GM23338 (cell line): ENCODE measurements around the gene PRPF6.
A peak's percentile ranks its signal among the peaks of the same experiment; 100 is the strongest.

Source experiments
- CTCF ChIP-seq, 2 experiments: fragments of 200-600 bp in 1 of 2; sonication (generic) in 1 of 2; conservative IDR thresholded peaks; 2 replicates each; pipeline versions ENCODE4 v1.5.1 to v1.6.1; 2016 to 2017; ENCODE audit warnings: antibody characterized with exemption in 2 of 2, low read depth in 2 of 2, mild to moderate bottlenecking in 2 of 2, moderate library complexity in 1 of 2
- EZH2 ChIP-seq: fragments of 200-600 bp; sonication (generic); IDR thresholded peaks from one replicate; pipeline ENCODE4 v1.8.0; 2017; ENCODE audit warnings: antibody characterized with exemption, mild to moderate bottlenecking, low read depth; ENCODE audit not compliant: unreplicated experiment
- POLR2AphosphoS5 ChIP-seq: IDR thresholded peaks from 2 replicates; pipeline ENCODE4 v1.6.1; 2016; ENCODE audit warnings: antibody characterized with exemption, low read depth

DNA sequence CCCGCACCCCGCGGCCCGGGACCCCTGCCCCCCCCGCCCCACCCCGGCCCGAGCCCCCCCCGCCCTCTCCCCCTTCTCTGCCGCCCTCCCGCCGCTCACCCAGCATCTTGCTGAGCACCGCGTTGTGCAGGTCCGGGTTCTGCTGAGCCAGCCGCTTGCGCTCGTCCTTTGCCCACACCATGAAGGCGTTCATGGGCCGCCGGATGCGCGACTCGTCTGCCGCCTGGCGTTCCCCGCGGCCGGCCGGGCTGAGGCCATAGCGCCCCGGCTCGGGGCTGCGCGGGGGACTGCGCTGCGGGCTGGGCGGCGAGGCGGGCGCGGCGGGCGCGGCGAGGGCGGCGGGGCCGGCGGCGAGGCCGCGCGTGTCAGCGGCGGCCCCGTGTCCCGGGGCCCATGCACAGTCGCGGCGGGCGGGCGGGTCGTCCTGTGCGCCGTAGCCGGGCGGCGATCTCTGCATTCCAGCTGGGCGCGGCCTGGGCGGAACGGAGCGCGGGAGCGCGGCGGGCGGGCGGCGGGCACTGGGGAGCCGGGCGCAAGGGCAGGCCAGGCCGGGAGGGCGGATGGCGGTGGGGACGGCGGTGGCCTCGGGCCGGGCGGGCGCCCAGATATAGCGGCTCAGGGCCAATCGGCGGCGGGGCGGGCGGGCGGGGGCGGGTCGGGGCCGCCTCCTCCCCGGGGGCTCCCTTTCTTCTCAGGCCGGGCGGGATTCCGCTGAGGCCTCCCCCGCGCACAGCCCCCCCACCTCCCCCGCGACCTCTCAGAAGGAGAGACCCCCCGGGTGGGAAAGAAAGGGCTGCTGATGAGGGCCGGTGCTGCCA is 68.3 kb downstream of the PRPF6 start, which contains the start of gene SOX18:
- TF ChIP-seq EZH2 = no peak
- 0 out of 4 replicates have a peak, but pooled peaks of 1 of the 2 experiments have one; percentile 6 for TF ChIP-seq CTCF (conservative IDR thresholded peaks at IDR 0.05; ENCODE audit: low read depth in 2 of 2)
- no peak for TF ChIP-seq POLR2AphosphoS5
